ENCODE measurements around the gene ATP5F1A.
"Not testable (repeated sequence)": the region's sequence is repeated elsewhere in the genome, so short reads cannot be mapped to it uniquely, and the experiment has no call there.

The ATP5F1A gene

DNA sequence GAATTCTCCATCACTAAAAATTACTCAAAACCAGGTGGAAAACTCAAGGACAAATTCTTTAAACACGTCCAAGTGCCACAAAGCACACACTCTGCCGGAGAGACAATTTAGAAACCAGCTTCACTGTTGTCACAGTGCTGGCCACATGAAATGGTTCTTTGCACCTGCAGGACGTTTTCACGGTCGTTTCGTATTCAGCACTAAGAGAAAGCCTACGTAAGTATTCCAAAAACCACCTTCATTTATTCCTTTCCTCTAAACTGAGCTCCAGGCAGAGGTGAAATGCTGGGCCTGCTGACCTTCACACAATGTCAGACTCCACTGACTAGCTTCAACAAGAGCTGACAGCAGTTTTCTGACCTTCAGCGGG lies 680 bp downstream of the ATP5F1A start:
- H3K4me1 Mint-ChIP-seq (ENCODE audit: low read depth), result peaks cover 20% of the 10 kb centered on the region
- H3K36me3 Mint-ChIP-seq (ENCODE audit: low read depth), result peaks cover 18% of the 10 kb centered on the region
- H3K27ac Mint-ChIP-seq, result peak overlapping the region; percentile 98
- no peaks in the 10 kb centered on the region for H3K9me3 Mint-ChIP-seq
- H3K27me3 Mint-ChIP-seq (ENCODE audit: low read depth), result no peaks in the 10 kb centered on the region
- H3K4me3 Mint-ChIP-seq, result peak overlapping the region; percentile 98

- Mint-ChIP-seq H3K9me3 (no peaks in the 10 kb centered on the region), H3K27me3 (ENCODE audit: low read depth) (no peaks in the 10 kb centered on the region), H3K36me3 (ENCODE audit: low read depth) (peaks cover 21% of the 10 kb centered on the region), H3K4me1 (ENCODE audit: low read depth) (peaks cover 21% of the 10 kb centered on the region), H3K27ac (peak overlapping the region; percentile 98), H3K4me3 (peak overlapping the region; percentile 98)
Observed at GRCh38 chr18:46096651-46097300, 1.3 kb downstream of the ATP5F1A start.

- Mint-ChIP-seq H3K4me3 (no peak overlapping the region), H3K27me3 (ENCODE audit: low read depth) (no peaks in the 10 kb centered on the region), H3K27ac (no peak overlapping the region), H3K9me3 (no peaks in the 10 kb centered on the region), H3K4me1 (ENCODE audit: low read depth) (peaks cover 28% of the 10 kb centered on the region), H3K36me3 (ENCODE audit: low read depth) (peaks cover 32% of the 10 kb centered on the region)
Observed at GRCh38 chr18:46095532-46095931, 2.6 kb downstream of the ATP5F1A start.

DNA sequence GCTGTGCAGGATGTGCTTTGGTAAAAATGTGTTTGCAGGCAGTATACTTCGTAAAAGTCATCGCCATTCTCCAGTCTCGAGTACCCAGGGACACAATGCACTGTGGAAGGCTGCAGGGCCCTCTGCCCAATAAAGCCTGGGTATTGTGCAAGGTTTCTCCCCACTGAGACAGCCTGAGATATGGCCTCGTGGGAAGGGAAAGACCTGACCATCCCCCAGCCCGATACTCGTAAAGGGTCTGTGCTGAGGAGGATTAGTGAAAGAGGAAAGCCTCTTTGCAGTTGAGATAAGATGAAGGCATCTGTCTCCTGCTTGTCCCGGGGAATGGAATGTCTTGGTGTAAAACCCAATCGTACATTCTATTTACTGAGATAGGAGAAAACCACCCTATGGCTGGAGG lies 9.6 kb downstream of the ATP5F1A start:
- H3K4me1 Mint-ChIP-seq (ENCODE audit: low read depth); H3K9me3 Mint-ChIP-seq; H3K4me3 Mint-ChIP-seq; H3K27ac Mint-ChIP-seq; H3K27me3 Mint-ChIP-seq (ENCODE audit: low read depth): not testable (repeated sequence)
- H3K36me3 Mint-ChIP-seq (ENCODE audit: low read depth), result peaks cover 65% of the 10 kb centered on the region

- no peaks in the 10 kb centered on the region for H3K4me1 Mint-ChIP-seq (ENCODE audit: low read depth)
- no peaks in the 10 kb centered on the region for H3K9me3 Mint-ChIP-seq
- H3K36me3 Mint-ChIP-seq (ENCODE audit: low read depth), result peaks cover 66% of the 10 kb centered on the region
- H3K27me3 Mint-ChIP-seq (ENCODE audit: low read depth), result no peaks in the 10 kb centered on the region
- H3K4me3 Mint-ChIP-seq, result no peak overlapping the region
- H3K27ac Mint-ChIP-seq, result no peak overlapping the region
Observed at GRCh38 chr18:46084431-46084830, 13.7 kb downstream of the ATP5F1A start.

DNA sequence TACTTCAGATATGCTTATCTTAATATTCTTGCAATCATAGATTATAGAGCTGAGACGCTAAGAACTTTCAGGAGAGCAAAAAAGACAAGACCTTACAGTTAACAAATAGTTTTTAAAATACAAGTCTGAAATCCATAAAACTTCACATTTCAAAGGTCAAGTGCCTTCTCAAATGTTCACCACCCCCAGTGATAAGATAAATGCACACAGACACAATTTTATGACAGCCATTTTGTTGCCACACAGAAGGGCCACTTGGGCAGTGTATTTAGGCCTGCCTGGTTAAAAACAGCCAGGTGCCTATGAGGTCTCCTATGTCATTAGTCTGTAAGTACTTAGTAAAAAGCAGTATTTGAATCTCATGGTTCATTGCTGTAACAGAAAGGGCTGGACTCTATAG lies 17.9 kb downstream of the ATP5F1A start:
- peaks cover 40% of the 10 kb centered on the region for H3K36me3 Mint-ChIP-seq (ENCODE audit: low read depth)
- H3K27me3 Mint-ChIP-seq (ENCODE audit: low read depth), result no peaks in the 10 kb centered on the region
- no peak overlapping the region for H3K27ac Mint-ChIP-seq
- H3K4me3 Mint-ChIP-seq, result no peak overlapping the region
- H3K4me1 Mint-ChIP-seq (ENCODE audit: low read depth), result no peaks in the 10 kb centered on the region
- no peaks in the 10 kb centered on the region for H3K9me3 Mint-ChIP-seq

GRCh38 chr18:46079336-46079735 lies 18.8 kb downstream of the ATP5F1A start:
- H3K4me3 Mint-ChIP-seq, result no peak overlapping the region
- no peaks in the 10 kb centered on the region for H3K27me3 Mint-ChIP-seq (ENCODE audit: low read depth)
- no peaks in the 10 kb centered on the region for H3K4me1 Mint-ChIP-seq (ENCODE audit: low read depth)
- no peak overlapping the region for H3K27ac Mint-ChIP-seq
- peaks cover 33% of the 10 kb centered on the region for H3K36me3 Mint-ChIP-seq (ENCODE audit: low read depth)
- H3K9me3 Mint-ChIP-seq, result no peaks in the 10 kb centered on the region

GRCh38 chr18:46073474-46074331 lies 24.4 kb downstream of the ATP5F1A start:
- Mint-ChIP-seq H3K4me1 (ENCODE audit: low read depth) (peaks cover 28% of the 10 kb centered on the region), H3K27ac (no peak overlapping the region)

GRCh38 chr18:46072959-46073358 lies 25.1 kb downstream of the ATP5F1A start:
- no peaks in the 10 kb centered on the region for H3K9me3 Mint-ChIP-seq
- H3K36me3 Mint-ChIP-seq (ENCODE audit: low read depth), result peaks cover 4% of the 10 kb centered on the region
- no peaks in the 10 kb centered on the region for H3K27me3 Mint-ChIP-seq (ENCODE audit: low read depth)
- peak overlapping the region; percentile 82 for H3K4me3 Mint-ChIP-seq
- no peak overlapping the region for H3K27ac Mint-ChIP-seq
- peaks cover 29% of the 10 kb centered on the region for H3K4me1 Mint-ChIP-seq (ENCODE audit: low read depth)

More at GRCh38 chr18:46073474-46074331, 24.4 kb downstream of the ATP5F1A start:
- Mint-ChIP-seq H3K9me3 (no peaks in the 10 kb centered on the region), H3K4me3 (no peak overlapping the region), H3K27me3 (ENCODE audit: low read depth) (no peaks in the 10 kb centered on the region), H3K36me3 (ENCODE audit: low read depth) (peaks cover 4% of the 10 kb centered on the region)

GRCh38 chr18:46072376-46072867 lies 25.7 kb downstream of the ATP5F1A start:
- H3K27me3 Mint-ChIP-seq (ENCODE audit: low read depth), result no peaks in the 10 kb centered on the region
- H3K9me3 Mint-ChIP-seq, result no peaks in the 10 kb centered on the region
- peaks cover 30% of the 10 kb centered on the region for H3K4me1 Mint-ChIP-seq (ENCODE audit: low read depth)
- peak overlapping the region; percentile 82 for H3K4me3 Mint-ChIP-seq
- peaks cover 4% of the 10 kb centered on the region for H3K36me3 Mint-ChIP-seq (ENCODE audit: low read depth)
- H3K27ac Mint-ChIP-seq, result no peak overlapping the region

- Mint-ChIP-seq H3K4me3 (peak within 1 kb of the TSS; percentile 82), H3K27ac (peak within 1 kb of the TSS; percentile 45), H3K4me1 (ENCODE audit: low read depth) (peaks cover 30% of the 10 kb centered on the region), H3K9me3 (no peaks in the 10 kb centered on the region), H3K27me3 (ENCODE audit: low read depth) (no peaks in the 10 kb centered on the region), H3K36me3 (ENCODE audit: low read depth) (peaks cover 4% of the 10 kb centered on the region)
Observed at GRCh38 chr18:46071653-46072375, 26.3 kb downstream of the ATP5F1A start, which contains the start of gene PSTPIP2. Gene PSTPIP2 (minus strand): TSS chr18:46072260. CDS start chr18:46072188, 72 bp downstream.

- H3K27me3 Mint-ChIP-seq (ENCODE audit: low read depth), result no peaks in the 10 kb centered on the region
- H3K27ac Mint-ChIP-seq, result peak overlapping the region; percentile 45
- H3K9me3 Mint-ChIP-seq, result no peaks in the 10 kb centered on the region
- peaks cover 30% of the 10 kb centered on the region for H3K4me1 Mint-ChIP-seq (ENCODE audit: low read depth)
- peaks cover 4% of the 10 kb centered on the region for H3K36me3 Mint-ChIP-seq (ENCODE audit: low read depth)
- peak overlapping the region; percentile 68 for H3K4me3 Mint-ChIP-seq
Observed at GRCh38 chr18:46070815-46071652, 27.1 kb downstream of the ATP5F1A start.

- Mint-ChIP-seq H3K27ac (no peak overlapping the region), H3K4me3 (no peak overlapping the region), H3K27me3 (ENCODE audit: low read depth) (no peaks in the 10 kb centered on the region), H3K4me1 (ENCODE audit: low read depth) (peaks cover 30% of the 10 kb centered on the region), H3K9me3 (no peaks in the 10 kb centered on the region), H3K36me3 (ENCODE audit: low read depth) (peaks cover 1% of the 10 kb centered on the region)
Observed at GRCh38 chr18:46070232-46070631, 27.9 kb downstream of the ATP5F1A start.

GRCh38 chr18:46069524-46069923 lies 28.6 kb downstream of the ATP5F1A start:
- no peaks in the 10 kb centered on the region for H3K27me3 Mint-ChIP-seq (ENCODE audit: low read depth)

More at GRCh38 chr18:46069524-46069923, 28.6 kb downstream of the ATP5F1A start:
- H3K36me3 Mint-ChIP-seq (ENCODE audit: low read depth), result peaks cover 1% of the 10 kb centered on the region
- H3K27ac Mint-ChIP-seq, result no peak overlapping the region
- H3K4me3 Mint-ChIP-seq, result no peak overlapping the region
- H3K4me1 Mint-ChIP-seq (ENCODE audit: low read depth), result peaks cover 30% of the 10 kb centered on the region
- no peaks in the 10 kb centered on the region for H3K9me3 Mint-ChIP-seq

Data from T-helper 1 cell treated with Interleukin-12 subunit alpha and Interleukin-12 subunit beta and Interleukin-4 antibody, amounts not matched to agents 30 μg/mL and 1 μg/mL, for 36 hours (primary cell).